Left lung (tissue), 10 donors: Measurements from ENCODE around the gene SPNS2. TPM values are rescaled to one million over a fixed set of nuclear protein-coding genes. Genes with fewer than 3 reads are reported as not detected.

Experiments
- ATAC-seq: fragments of 200-7000 bp; cut with Tn5 transposase; one replicate; pipeline ENCODE4 v1.9.1; 2020; ENCODE audit warnings: moderate library complexity
- DNase-seq, 4 donors: peaks; one replicate each; pipeline ENCODE4 v3.0.0-alpha.2; 2013 to 2020
- H3K27ac ChIP-seq, 2 donors: fragments of 200-600 bp; sonication (generic) in 1 of 2; one replicate each; pipeline versions ENCODE4 v1.5.0 to v1.8.0; 2020 to 2021
- H3K27me3 ChIP-seq, 2 donors: fragments of 200-600 bp; sonication (generic) in 1 of 2; one replicate each; pipeline versions ENCODE4 v1.5.0 to v1.8.0; 2020 to 2021
- H3K36me3 ChIP-seq, 2 donors: fragments of 200-600 bp; sonication (generic) in 1 of 2; one replicate each; pipeline versions ENCODE4 v1.5.0 to v1.8.0; 2020 to 2021
- H3K4me1 ChIP-seq, 2 donors: fragments of 200-600 bp; one replicate each; pipeline ENCODE4 v1.8.0; 2021
- H3K4me3 ChIP-seq, 2 donors: fragments of 200-600 bp; sonication (generic) in 1 of 2; one replicate each; pipeline versions ENCODE4 v1.5.0 to v1.8.0; 2020 to 2021; ENCODE audit warnings: mild to moderate bottlenecking in 1 of 2
- H3K9me3 ChIP-seq, 2 donors: fragments of 200-600 bp; sonication (generic) in 1 of 2; one replicate each; pipeline versions ENCODE4 v1.5.0 to v1.8.0; 2020 to 2021
- CTCF ChIP-seq, 2 donors: fragments of 200-600 bp; sonication (generic) in 1 of 2; IDR thresholded peaks; one replicate each; pipeline versions ENCODE4 v1.5.0 to v1.8.0; 2021; ENCODE audit warnings: antibody characterized with exemption in 2 of 2
- intact Hi-C, 2 donors: fragments of 100-400 bp; cut with DNase I; formaldehyde crosslinking; loops; one replicate each; pipeline versions ENCODE4 v1.11.2 to v1.14.2; 2022
- polyA plus RNA-seq, 6 donors: library from polyadenylated mRNA; unstranded; fragments of 120-200 nt; gene quantifications; one replicate each; pipeline ENCODE4 v1.2.1, GENCODE V29; 2013; ENCODE audit not compliant: insufficient read length in 6 of 6
- total RNA-seq, 2 donors: library from RNA; stranded (reverse); fragmentation: NEBNext Ultra II Directional; extraction: Animal tissue kit (Norgen Biotek cat#: 25700); gene quantifications; one replicate each; pipeline ENCODE4 v1.2.1, GENCODE V29; 2021
- donor health status: DM: no; HTN: yes; CAD: no.
- donor health status: DM: no; HTN: no; CAD: no.

SPNS2 gene
- total and polyA plus RNA-seq, 8 donors, result 19.6 to 52.4 (median 24.3) TPM

- ATAC-seq (no peak), DNase-seq (peak in 1 of 4 donors; percentile 82)
- H3K36me3 ChIP-seq, result no peaks in the 10 kb centered on the region
- H3K27ac ChIP-seq, result peak overlapping the region; percentile 47 to 63
- TF ChIP-seq CTCF (IDR thresholded peaks at IDR 0.05), result no peak
- H3K4me3 ChIP-seq, result no peak overlapping the region
- no peaks in the 10 kb centered on the region for H3K9me3 ChIP-seq
- intact Hi-C loops, result no loop called here
- no peaks in the 10 kb centered on the region for H3K27me3 ChIP-seq
- peaks cover 5 to 97% of the 10 kb centered on the region in 2 donors for H3K4me1 ChIP-seq
These were observed 11.4 kb downstream of the SPNS2 start for GRCh38 chr17:4509923-4510617.

- DNase-seq (no peak), ATAC-seq (no peak)
- H3K4me3 ChIP-seq, result no peak overlapping the region
- peak overlapping the region in 1 of 2 donors; percentile 63 for H3K27ac ChIP-seq
- intact Hi-C loops, result no loop called here
- TF ChIP-seq CTCF (IDR thresholded peaks at IDR 0.05), result no peak
- peaks cover 10 to 97% of the 10 kb centered on the region in 2 donors for H3K4me1 ChIP-seq
- no peaks in the 10 kb centered on the region for H3K27me3 ChIP-seq
- no peaks in the 10 kb centered on the region for H3K9me3 ChIP-seq
- H3K36me3 ChIP-seq, result no peaks in the 10 kb centered on the region
These were observed 11.9 kb downstream of the SPNS2 start for GRCh38 chr17:4510618-4510941.

GRCh38 chr17:4511199-4511932 lies 12.7 kb downstream of the SPNS2 start:
- H3K36me3 ChIP-seq, result no peaks in the 10 kb centered on the region
- H3K4me1 ChIP-seq, result peaks cover 12 to 95% of the 10 kb centered on the region in 2 donors
- no peak overlapping the region for H3K4me3 ChIP-seq

GRCh38 chr17:4512156-4513112 lies 13.8 kb downstream of the SPNS2 start:
- DNase-seq (no peak), ATAC-seq (no peak)
- H3K36me3 ChIP-seq, result no peaks in the 10 kb centered on the region
- intact Hi-C loops, result no loop called here
- H3K4me1 ChIP-seq, result peaks cover 15 to 96% of the 10 kb centered on the region in 2 donors
- H3K9me3 ChIP-seq, result no peaks in the 10 kb centered on the region
- no peaks in the 10 kb centered on the region for H3K27me3 ChIP-seq
- no peak for TF ChIP-seq CTCF (IDR thresholded peaks at IDR 0.05)
- H3K27ac ChIP-seq, result no peak overlapping the region
- H3K4me3 ChIP-seq, result no peak overlapping the region

More at GRCh38 chr17:4511199-4511932, 12.7 kb downstream of the SPNS2 start:
- TF ChIP-seq CTCF (IDR thresholded peaks at IDR 0.05), result no peak
- Histone ChIP-seq H3K27me3 (no peaks in the 10 kb centered on the region), H3K27ac (peak overlapping the region in 1 of 2 donors; percentile 13), H3K9me3 (no peaks in the 10 kb centered on the region)
- intact Hi-C loops, result no loop called here
- ATAC-seq (no peak), DNase-seq (no peak)
